Activated CD4-positive, alpha-beta T cell treated with anti-CD3 and anti-CD28 coated beads, Interleukin-2, amount 50 U/mL, for 24 hours (primary cell): Measurements from ENCODE around the gene SMAD7.

Source experiments
- DNase-seq, 2 donors: peaks; one replicate each; pipeline ENCODE4 v3.0.0-alpha.2; 2020; ENCODE audit warnings: low read depth in 1 of 2, low spot score in 1 of 2

Gene SMAD7, protein sequence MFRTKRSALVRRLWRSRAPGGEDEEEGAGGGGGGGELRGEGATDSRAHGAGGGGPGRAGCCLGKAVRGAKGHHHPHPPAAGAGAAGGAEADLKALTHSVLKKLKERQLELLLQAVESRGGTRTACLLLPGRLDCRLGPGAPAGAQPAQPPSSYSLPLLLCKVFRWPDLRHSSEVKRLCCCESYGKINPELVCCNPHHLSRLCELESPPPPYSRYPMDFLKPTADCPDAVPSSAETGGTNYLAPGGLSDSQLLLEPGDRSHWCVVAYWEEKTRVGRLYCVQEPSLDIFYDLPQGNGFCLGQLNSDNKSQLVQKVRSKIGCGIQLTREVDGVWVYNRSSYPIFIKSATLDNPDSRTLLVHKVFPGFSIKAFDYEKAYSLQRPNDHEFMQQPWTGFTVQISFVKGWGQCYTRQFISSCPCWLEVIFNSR

DNA sequence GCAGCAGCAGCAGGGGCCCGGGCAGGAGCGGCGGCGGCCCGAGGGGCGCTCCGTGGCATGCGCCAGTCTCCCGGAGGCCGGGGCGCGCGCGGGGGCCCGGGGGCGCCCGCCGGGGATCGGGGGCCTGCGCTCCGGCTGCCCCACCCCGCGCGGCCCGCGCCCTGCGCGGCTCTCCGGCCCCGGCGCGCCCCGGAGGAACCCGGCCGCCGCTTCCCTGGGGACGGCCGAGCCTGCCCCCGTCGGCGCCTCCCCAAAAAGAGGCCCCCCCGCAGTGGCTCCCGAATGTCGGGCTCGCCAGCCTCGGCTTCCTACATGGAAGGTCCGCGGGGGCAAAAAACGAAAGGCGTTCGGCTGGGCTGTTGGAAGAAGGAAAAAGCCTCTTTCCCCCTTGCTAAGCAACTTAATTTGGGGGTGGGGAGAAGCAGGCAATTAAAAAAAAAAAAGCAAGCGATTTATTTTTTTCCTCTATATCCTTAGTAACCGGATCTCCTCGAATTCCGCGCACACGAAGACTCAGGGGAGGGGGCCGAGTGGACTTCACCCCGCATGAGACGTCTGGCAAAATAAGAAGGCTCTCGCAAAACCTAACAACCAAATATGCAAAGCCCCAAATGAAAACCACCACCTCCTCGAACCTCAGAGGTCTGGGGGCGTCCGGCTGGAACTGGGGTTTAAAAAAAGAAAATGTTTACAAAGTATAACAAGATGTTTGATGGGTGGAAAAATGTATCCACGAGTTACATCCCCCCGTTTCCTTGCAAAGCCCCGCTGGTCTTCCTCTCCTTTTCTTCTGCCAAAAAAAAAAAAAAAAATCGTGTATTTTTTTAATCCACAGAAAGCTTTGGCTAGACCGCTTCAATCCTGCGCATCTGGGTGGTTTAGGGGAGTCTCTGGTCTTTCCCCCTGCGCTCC lies at the start of gene SMAD7:
Gene SMAD7 (minus strand): TSS at position 430 of the 912 bp plus-strand sequence. CDS start 541 bp downstream, outside the sequence.
- no peak for DNase-seq

- DNase-seq, result no peak
Measured at GRCh38 chr18:48999569-48999968, 48.8 kb upstream of the SMAD7 start.

- no peak for DNase-seq
Measured at GRCh38 chr18:48997985-48998831, 47.4 kb upstream of the SMAD7 start.

- no peak for DNase-seq
Measured at GRCh38 chr18:48997681-48997984, 46.9 kb upstream of the SMAD7 start.

GRCh38 chr18:48996901-48997463 lies 46.2 kb upstream of the SMAD7 start:
- DNase-seq, result no peak

- DNase-seq, result no peak
Measured at GRCh38 chr18:48996041-48996440, 45.3 kb upstream of the SMAD7 start.

- DNase-seq, result no peak
Measured at GRCh38 chr18:48994926-48995835, 44.4 kb upstream of the SMAD7 start.

GRCh38 chr18:48994044-48994651 lies 43.4 kb upstream of the SMAD7 start:
- DNase-seq, result no peak

DNA sequence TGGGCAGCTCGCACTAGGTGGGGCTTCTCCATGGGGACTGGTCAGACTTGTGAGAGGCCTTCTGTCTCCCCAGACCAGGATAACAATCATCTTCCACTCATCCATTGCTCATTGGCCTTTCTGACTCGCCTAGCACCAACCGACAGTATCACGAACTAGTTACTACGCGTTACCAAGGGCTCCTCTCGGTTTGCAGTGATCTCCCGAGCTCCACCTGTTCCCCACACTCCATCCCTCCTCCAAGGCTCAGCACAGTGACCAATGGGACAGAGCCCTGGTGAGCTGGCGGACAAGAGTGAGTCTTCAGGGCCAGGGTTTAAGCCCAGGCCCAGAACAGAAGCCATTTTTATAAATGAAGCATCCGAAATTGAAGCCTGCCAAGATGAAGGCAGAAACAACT lies 42.8 kb upstream of the SMAD7 start:
- DNase-seq, result no peak

DNA sequence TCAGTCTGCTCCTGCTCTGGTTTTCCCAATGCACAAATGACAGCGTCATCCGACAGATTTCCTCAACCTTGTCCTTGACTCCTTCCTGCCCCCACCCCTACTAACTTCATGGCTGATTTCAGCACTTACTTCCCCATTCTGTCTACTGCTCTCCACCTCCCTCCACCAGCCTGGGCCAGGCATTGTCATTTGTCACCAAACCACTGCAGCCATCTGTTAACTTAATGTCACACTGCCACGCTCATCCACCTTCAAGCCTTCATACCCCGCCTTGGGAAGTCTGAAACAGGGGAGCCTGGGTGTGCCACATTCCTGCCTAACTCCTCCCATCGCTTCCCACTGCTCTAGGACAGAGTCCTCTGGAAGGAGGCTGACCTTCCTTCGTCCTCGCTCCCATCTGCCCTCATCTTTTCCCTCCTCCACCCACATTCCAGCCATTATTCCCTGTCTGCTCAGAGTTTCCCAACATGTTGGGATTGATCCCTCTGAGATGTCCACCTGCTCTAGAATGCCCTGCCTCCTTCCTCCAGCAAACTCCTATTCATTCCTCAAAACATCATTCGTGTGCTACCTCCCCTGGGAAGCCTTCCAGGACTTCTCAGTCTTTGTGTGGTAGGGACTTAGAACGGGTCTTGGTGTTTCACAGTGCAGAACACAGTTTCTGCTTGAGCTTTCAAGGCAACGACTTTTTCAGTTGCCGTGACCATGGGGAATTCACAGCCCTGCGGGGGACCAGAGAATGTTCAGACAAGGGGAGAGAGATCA lies 42.2 kb upstream of the SMAD7 start:
- DNase-seq, result no peak

- DNase-seq, result no peak
Measured at GRCh38 chr18:48992133-48992532, 41.4 kb upstream of the SMAD7 start.

DNA sequence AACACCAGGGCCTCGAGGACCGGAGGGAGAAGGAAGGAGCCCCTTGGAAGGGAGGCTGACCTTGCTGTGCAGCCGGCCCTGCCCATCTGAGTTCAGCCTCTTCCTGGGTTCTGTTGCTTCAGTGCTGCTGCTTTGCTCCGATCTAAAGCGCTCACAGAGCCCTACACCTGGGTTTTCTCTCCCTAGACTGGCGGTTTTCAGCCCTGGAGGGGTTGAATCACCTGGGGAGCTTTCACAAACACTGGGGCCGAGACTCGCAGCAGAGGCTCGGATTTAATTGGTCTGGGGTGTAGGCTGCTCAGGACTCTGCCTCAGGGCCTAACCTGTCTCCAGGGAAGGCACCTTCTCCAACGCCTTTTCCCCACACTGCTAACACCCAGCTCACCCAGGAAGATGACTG lies 40.9 kb upstream of the SMAD7 start:
- DNase-seq, result no peak

DNA sequence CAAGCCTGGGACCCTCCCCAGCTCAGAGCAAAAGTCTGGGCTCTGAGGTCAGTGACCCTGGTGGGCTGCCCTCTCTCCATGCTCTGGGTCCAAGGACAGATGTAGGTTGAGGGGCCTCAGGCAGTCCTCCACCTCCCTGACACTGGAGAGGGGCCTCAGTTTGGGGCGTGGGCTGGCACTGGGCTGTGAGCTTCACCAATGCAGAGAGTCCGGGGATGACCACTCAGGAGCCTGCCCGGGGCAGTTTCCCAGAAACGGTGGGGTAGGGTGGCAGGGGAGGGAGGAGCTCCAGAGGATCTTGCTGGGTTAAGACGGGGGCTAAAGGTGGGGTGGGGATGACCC lies 40.5 kb upstream of the SMAD7 start:
- no peak for DNase-seq

DNA sequence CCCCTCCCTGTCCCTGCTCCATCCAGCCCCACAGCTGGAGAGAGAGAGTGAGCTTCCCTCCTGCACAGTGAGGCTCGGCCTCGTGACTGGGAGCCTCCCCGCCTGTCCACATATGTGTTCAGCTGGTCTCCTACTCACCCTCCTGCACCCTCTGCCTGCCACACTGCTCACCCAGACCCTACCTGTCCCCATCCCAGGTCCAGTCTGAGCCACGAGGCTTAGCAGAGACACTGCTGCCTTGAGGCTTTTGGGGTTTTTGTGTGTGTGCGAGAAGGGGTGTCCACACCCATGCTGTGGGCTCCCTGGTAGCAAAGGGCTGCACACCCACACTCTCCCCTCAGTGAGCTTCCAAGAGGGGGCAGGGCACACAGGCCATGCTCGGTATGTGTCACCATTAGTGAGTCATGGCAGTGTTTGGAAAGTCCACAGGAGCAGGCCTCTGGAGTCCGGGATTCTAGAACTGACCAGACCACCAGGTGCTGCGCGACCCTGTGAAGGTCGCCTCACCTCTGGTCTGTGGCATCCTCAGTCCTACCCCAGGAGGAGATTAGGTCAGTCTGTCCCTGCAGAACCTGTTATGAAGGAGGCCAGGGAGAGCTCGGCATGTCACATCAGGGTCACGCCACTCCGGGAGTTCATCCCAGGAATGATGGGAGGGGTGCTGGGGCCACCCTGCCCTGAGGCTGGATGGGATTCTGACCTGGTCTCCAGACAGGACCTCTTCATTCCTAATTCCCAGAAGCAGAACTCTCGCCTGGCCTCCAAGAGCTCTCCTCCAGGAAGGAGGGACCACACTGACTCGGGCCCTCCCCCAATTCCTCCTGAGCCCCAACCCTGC lies 39.9 kb upstream of the SMAD7 start:
- no peak for DNase-seq

DNA sequence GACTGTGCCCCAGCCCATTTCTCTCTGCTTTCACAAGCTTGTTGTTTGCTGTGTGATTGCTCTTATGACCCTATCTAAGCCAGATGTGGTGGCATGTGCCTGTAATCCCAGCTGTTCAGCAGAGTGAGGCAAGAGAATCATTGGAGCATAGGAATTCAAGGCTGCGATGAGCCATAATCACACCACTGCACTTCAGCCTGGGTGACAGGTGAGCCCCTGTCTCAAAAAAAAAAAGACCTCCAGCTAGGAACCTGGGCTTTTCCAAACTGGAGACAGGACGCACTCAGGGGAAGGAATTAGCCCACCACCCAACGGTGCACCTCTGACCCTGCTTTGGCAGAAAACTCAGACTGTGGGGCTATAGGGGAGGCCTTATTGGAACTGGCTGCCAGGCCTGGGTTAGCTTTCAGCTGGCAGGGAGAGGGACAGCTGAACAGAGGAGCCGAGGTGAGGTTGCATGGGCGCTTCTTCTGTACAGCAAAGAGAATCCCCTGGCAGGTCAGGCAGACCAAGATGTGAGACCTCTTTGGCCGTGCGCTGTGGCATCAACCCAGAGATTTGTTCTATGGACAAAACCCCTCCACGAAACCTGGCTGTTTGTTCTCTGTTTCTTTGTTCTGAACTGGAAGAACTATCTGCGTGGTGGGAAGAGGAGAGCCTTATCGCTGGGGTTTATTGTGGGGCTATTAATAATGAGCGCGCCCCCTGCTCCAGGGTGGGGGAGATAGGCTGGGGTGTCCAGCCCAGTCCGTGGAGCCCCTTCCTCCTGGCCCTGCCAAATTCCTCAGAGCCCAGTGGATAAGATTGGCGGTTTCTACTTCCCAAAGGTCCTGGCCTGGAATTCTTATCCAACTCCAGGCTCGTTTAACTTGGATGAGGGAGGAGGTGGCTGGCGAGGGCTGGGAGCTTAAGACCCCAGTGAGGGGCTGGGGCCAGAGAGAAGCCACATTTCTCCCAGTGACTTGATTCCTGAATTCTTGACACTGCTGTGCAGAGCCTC lies 38.8 kb upstream of the SMAD7 start:
- DNase-seq, result no peak

DNA sequence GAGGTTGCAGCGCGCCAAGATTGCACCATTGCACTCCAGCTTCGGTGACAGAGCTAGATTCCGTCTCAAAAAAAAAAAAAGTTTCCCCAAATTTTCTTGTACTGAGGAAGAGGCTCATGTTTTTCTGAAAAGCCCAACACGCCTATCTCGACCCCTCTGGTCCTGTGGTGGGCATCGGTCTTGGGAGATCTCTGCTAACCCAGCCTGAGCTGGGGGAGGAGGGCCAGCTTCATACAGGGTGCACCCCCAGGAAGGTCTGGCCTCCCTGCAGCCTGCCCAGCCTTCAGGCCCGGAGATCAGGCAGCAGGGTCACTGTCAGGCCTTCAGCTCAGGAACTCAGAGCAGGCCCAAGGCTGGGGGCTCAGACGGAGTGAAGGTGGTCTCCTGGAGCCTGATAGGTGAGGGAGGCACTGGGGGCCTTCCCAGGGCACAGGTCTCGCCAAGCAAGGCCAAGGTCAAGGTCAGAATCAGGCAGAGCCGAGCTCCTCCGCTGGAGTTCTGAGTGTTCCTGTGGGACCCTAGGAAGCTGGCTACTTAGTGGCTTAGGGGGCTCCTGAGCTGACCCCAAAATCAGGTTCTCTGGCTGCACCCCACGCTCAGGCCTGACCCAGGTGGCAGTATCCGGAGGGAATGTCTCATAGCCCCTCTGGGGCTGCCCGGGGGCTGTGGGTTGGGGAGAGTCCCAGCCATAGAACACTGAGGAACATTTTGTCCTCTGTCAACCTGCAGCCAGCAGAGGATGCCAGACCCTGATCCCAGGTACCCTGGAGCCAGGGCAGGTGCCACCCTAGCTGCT lies 37.9 kb upstream of the SMAD7 start:
- no peak for DNase-seq
